Measurements from ENCODE around the gene CNTNAP2.
"Not testable (repeated sequence)": the region's sequence is repeated elsewhere in the genome, so short reads cannot be mapped to it uniquely, and the experiment has no call there.

Gene CNTNAP2

DNA sequence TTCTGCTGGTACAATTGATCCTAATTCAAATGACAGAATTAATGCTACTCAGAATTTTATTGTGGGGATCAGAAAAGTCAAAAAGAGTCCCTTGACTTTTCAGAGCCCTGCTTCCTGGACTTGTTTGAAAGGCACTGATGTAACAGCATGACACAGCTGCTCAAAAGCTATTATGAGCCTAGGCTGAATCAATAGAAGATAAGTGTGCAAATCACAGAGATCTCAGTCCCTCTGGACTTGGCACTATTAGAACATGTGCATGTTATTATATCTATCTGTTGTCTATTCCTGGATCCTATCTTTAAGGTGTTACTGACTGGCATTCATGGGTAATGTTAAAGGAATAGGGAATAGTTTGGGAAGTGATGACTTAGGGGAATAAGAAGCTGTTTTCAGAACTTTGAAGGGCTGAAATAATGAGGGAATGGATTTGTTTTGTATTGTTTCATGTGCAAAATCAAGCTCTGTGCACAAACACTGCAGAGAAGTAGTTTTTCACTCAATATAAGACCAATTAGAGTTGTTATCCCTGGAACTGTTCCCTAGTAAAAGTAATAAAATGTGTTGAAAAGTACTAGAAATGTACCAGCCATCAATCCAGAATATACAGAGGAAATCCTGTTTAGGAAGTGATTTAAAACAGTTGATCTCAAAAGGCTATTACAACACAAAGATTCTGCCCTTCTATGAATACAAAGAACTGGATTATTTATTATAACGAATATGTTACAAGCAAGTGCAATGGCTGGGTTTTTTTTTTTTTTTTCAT is 1659.1 kb downstream of the CNTNAP2 start:
- TF ChIP-seq CTCF (IDR thresholded peaks at IDR 0.05; ENCODE audit: control insufficient read depth, extremely low read depth, insufficient read depth) = no peak
- no peak for DNase-seq (ENCODE audit: low read depth)
- H3K4me3 ChIP-seq (ENCODE audit: low read depth, low read length) = no peak overlapping the region

DNA sequence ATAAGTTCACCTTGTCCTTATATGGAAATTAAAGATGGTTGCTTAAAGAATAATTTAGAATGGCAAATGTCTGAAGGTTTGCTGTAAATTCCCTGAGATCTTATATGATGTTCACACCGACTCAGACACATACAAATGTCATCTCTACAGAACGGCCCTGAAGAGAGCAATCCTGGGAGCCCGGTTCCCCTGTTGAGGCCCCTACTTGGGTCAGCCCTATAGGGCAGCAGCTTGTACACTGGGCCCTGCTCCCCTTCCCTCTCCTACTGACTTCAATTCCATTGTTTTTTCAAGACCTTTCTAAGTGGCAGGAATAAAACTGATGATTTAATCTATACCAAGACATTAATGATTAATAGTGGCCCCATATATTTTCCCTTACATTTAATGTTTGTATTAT is 1660.7 kb downstream of the CNTNAP2 start:
- DNase-seq (ENCODE audit: low read depth) = no peak
- no peak overlapping the region for H3K4me3 ChIP-seq (ENCODE audit: low read depth, low read length)
- no peak for TF ChIP-seq CTCF (IDR thresholded peaks at IDR 0.05; ENCODE audit: control insufficient read depth, extremely low read depth, insufficient read depth)

- no peak for DNase-seq (ENCODE audit: low read depth)
- H3K4me3 ChIP-seq (ENCODE audit: low read depth, low read length) = no peak overlapping the region
- TF ChIP-seq CTCF (IDR thresholded peaks at IDR 0.05; ENCODE audit: control insufficient read depth, extremely low read depth, insufficient read depth) = no peak
Measured at GRCh38 chr7:147779949-147780348, 1663.3 kb downstream of the CNTNAP2 start.

DNA sequence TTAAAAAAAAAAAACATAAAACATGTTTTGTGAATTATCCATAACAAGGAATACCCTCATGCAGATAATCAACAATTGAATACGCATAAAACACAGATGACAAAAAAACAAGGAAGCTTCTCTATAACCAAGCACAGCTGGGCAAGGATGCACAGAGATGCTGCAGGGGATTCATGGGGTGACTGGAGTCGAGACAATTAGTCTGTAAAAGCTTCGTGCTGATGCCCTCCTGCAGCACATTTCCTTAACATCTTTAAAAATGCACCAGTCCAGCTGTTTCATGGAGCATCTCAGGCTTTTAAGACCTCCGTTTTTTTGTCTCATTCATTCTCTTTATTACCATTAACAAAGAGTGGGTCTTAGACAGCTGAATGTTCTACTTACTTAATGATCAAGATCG is 1680.0 kb downstream of the CNTNAP2 start:
- H3K4me3 ChIP-seq (ENCODE audit: low read depth, low read length) = no peak overlapping the region
- no peak for DNase-seq (ENCODE audit: low read depth)
- TF ChIP-seq CTCF (IDR thresholded peaks at IDR 0.05; ENCODE audit: control insufficient read depth, extremely low read depth, insufficient read depth) = no peak

DNA sequence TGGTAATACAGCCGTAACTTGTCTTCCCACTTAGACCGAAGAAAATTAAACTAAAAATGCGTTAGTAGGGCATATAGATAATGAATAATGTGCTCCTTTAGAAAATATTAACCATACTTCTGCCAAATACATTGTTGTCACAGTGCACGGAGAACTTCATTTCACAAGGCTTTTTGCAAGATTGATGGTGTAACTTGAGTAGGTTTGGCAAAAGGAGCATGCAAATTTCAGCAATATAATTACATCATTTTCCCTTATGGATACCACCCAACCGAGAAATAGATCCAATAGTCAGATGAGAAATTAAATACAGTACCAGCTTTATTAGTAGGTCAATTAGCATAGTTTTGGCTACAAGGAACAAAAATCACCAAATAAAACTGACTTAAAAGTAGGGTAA is 1681.4 kb downstream of the CNTNAP2 start:
- no peak for TF ChIP-seq CTCF (IDR thresholded peaks at IDR 0.05; ENCODE audit: control insufficient read depth, extremely low read depth, insufficient read depth)
- no peak overlapping the region for H3K4me3 ChIP-seq (ENCODE audit: low read depth, low read length)
- DNase-seq (ENCODE audit: low read depth) = no peak

DNA sequence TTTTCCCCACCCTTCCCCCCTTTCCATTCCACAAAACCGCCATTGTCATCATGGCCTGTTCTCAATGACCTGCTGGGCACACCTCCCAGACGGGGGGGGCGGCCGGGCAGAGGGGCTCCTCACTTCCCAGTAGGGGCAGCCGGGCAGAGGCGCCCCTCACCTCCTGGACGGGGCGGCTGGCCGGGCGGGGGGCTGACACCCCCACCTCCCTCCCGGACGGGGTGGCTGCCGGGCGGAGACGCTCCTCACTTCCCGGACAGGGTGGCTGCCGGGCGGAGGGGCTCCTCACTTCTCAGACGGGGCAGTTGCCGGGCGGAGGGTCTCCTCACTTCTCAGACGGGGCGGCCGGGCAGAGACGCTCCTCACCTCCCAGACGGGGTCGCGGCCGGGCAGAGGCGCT is 1685.2 kb downstream of the CNTNAP2 start:
- not testable (repeated sequence) for H3K4me3 ChIP-seq (ENCODE audit: low read depth, low read length); DNase-seq (ENCODE audit: low read depth)

- DNase-seq (ENCODE audit: low read depth) = no peak
- no peak overlapping the region for H3K4me3 ChIP-seq (ENCODE audit: low read depth, low read length)
- TF ChIP-seq CTCF (IDR thresholded peaks at IDR 0.05; ENCODE audit: control insufficient read depth, extremely low read depth, insufficient read depth) = no peak
Measured at GRCh38 chr7:147803151-147803550, 1686.5 kb downstream of the CNTNAP2 start.
